Esophagus mucosa (tissue), 1 donor: Measurements from ENCODE around the gene GLT8D1. TPM values are rescaled to one million over a fixed set of nuclear protein-coding genes. Genes with fewer than 3 reads are reported as not detected.

Experiments used
- ATAC-seq: fragments of 200-7000 bp; cut with Tn5 transposase; one replicate; pipeline ENCODE4 v1.9.1; 2020
- total RNA-seq: library from RNA; stranded (reverse); gene quantifications from one replicate; pipeline ENCODE4 v1.2.4, GENCODE V29; 2023
- donor health status: DM: yes; HTN: yes; CAD: no.

Gene GLT8D1
- total RNA-seq, 1 donor from 2014 or later, result 16.7 TPM

- no peak for ATAC-seq
Observed at GRCh38 chr3:52712291-52713212, 7.0 kb upstream of the GLT8D1 start.

GRCh38 chr3:52710512-52710911 is 4.9 kb upstream of the GLT8D1 start:
- no peak for ATAC-seq

GRCh38 chr3:52707585-52707984 is 2.0 kb upstream of the GLT8D1 start:
- no peak for ATAC-seq

GRCh38 chr3:52705438-52705687 is 228 bp downstream of the GLT8D1 start:
- no peak for ATAC-seq

GRCh38 chr3:52704611-52705437 is 767 bp downstream of the GLT8D1 start:
- peak; percentile 25 for ATAC-seq

- ATAC-seq, result no peak
Observed at GRCh38 chr3:52703341-52703740, 2.2 kb downstream of the GLT8D1 start.

- ATAC-seq, result no peak
Observed at GRCh38 chr3:52697632-52697965, 8.0 kb downstream of the GLT8D1 start.

GRCh38 chr3:52696830-52697631 is 8.6 kb downstream of the GLT8D1 start:
- no peak for ATAC-seq

GRCh38 chr3:52695798-52696671 is 9.6 kb downstream of the GLT8D1 start:
- no peak for ATAC-seq

GRCh38 chr3:52694528-52695189 is 10.9 kb downstream of the GLT8D1 start:
- no peak for ATAC-seq

GRCh38 chr3:52693071-52693470 is 12.5 kb downstream of the GLT8D1 start:
- ATAC-seq, result no peak

- ATAC-seq, result no peak
Observed at GRCh38 chr3:52690560-52690959, 15.0 kb downstream of the GLT8D1 start.

- peak; percentile 35 for ATAC-seq
Observed at GRCh38 chr3:52689151-52689550, 16.4 kb downstream of the GLT8D1 start.

- peak; percentile 57 for ATAC-seq
Observed at GRCh38 chr3:52688266-52688665, 17.3 kb downstream of the GLT8D1 start.

GRCh38 chr3:52685709-52686691 is 19.6 kb downstream of the GLT8D1 start, which contains the start of the genes GNL3 and PBRM1:
TSS of gene GNL3 (plus strand) at chr3:52686032. CDS start at chr3:52686093, 61 bp downstream.
TSS of gene PBRM1 (minus strand) at chr3:52685913.
- peak; percentile 91 for ATAC-seq

- peak; percentile 80 for ATAC-seq
Observed at GRCh38 chr3:52685285-52685708, 20.3 kb downstream of the GLT8D1 start.

- no peak for ATAC-seq
Observed at GRCh38 chr3:52684184-52684583, 21.4 kb downstream of the GLT8D1 start.

GRCh38 chr3:52683611-52684010 is 22.0 kb downstream of the GLT8D1 start:
- ATAC-seq, result no peak

GRCh38 chr3:52682016-52682415 is 23.6 kb downstream of the GLT8D1 start:
- ATAC-seq, result no peak

GRCh38 chr3:52681596-52681995 is 24.0 kb downstream of the GLT8D1 start:
- ATAC-seq, result no peak
